Right atrium auricular region (tissue), 2 donors: ENCODE results near the gene INTU. TPM values are rescaled to one million over a fixed set of nuclear protein-coding genes. Genes with fewer than 3 reads are reported as not detected.

Source experiments
- DNase-seq: peaks from one replicate; pipeline ENCODE4 v3.0.0-alpha.2; 2019; ENCODE audit warnings: low spot score
- H3K27ac ChIP-seq, 2 donors: fragments of 200-600 bp; sonication (generic); 1 replicate in 1 of 2; 2 replicates in 1 of 2; pipeline ENCODE4 v1.5.1; 2016 to 2019
- H3K27me3 ChIP-seq, 2 donors: fragments of 200-600 bp; sonication (generic); one replicate each; pipeline versions ENCODE4 v1.5.1 to v1.6.0; 2017 to 2019
- H3K36me3 ChIP-seq: fragments of 200-600 bp; sonication (generic); one replicate; pipeline ENCODE4 v1.5.1; 2016
- H3K4me1 ChIP-seq, 2 donors: fragments of 200-600 bp; sonication (generic); one replicate each; pipeline versions ENCODE4 v1.5.1 to v1.6.0; 2017 to 2019
- H3K4me3 ChIP-seq, 2 donors: fragments of 200-600 bp; sonication (generic); 1 replicate in 1 of 2; 2 replicates in 1 of 2; pipeline ENCODE4 v1.5.1; 2017 to 2019; ENCODE audit warnings: mild to moderate bottlenecking in 1 of 2, moderate library complexity in 1 of 2
- H3K9me3 ChIP-seq, 2 donors: fragments of 200-600 bp; sonication (generic); one replicate each; pipeline ENCODE4 v1.5.1; 2019
- CTCF ChIP-seq, 2 donors: fragments of 200-600 bp; sonication (generic); IDR thresholded peaks; one replicate each; pipeline ENCODE4 v1.5.1; 2019; ENCODE audit warnings: antibody characterized with exemption in 2 of 2
- total RNA-seq, 2 donors: library from RNA; depleted of rRNA; stranded (reverse); fragments of >200 nt; gene quantifications; one replicate each; pipeline ENCODE4 v1.1.0, GENCODE V29; 2016

The INTU gene
- total RNA-seq, 2 donors from 2014 or later = 1.8 to 4.7 TPM

GRCh38 chr4:127734976-127735375 lies 102.2 kb downstream of the INTU start:
- Histone ChIP-seq H3K27me3 (no peaks in the 10 kb centered on the region), H3K36me3 (no peaks in the 10 kb centered on the region), H3K27ac (no peak overlapping the region), H3K4me3 (no peak overlapping the region), H3K9me3 (no peaks in the 10 kb centered on the region), H3K4me1 (no peaks in the 10 kb centered on the region)
- DNase-seq = no peak
- no peak for TF ChIP-seq CTCF (IDR thresholded peaks at IDR 0.05)

DNA sequence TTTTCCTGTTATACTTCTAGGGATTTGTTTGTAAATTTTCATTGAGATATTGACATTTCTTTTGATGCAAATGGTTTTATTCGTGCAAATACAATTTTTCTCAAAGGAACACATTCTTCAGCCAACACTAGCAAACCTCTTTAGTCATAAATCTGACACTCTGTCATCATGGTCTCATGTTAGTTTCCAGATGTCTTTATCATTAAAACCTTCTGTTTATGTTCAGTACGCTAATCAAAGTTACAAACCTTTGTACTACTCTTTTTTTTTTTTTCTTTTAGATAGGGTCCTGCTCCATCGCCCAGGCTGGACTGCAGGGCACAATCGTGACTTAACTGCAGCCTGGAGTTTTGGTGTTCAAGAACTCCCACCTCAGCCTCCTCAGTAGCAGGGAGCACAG lies 104.5 kb downstream of the INTU start:
- no peak overlapping the region for H3K27ac ChIP-seq
- DNase-seq = no peak
- H3K36me3 ChIP-seq = no peaks in the 10 kb centered on the region
- H3K27me3 ChIP-seq = no peaks in the 10 kb centered on the region
- H3K4me3 ChIP-seq = no peak overlapping the region
- no peaks in the 10 kb centered on the region for H3K9me3 ChIP-seq
- H3K4me1 ChIP-seq = no peaks in the 10 kb centered on the region
- no peak for TF ChIP-seq CTCF (IDR thresholded peaks at IDR 0.05)

DNA sequence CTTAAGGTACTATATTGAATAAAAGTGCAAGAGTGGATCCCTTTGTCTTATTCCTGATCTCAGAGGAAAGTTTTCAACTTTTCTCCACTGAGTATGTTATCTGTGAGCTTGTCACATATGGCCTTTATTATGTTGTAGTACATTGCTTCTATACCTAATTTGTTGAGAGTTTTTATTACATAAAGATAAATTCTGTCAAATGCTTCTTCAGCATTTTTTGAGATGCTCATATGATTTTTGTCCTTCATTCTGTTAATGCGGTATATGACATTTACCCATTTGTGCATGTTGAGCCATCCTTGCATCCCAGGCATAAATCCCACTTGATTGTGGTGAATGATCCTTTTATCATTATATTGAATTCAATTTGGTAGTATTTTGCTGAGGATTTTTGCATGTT lies 108.5 kb downstream of the INTU start:
- TF ChIP-seq CTCF (IDR thresholded peaks at IDR 0.05) = no peak
- Histone ChIP-seq H3K9me3 (no peaks in the 10 kb centered on the region), H3K4me3 (no peak overlapping the region), H3K27me3 (no peaks in the 10 kb centered on the region), H3K27ac (no peak overlapping the region), H3K36me3 (no peaks in the 10 kb centered on the region), H3K4me1 (no peaks in the 10 kb centered on the region)
- no peak for DNase-seq

DNA sequence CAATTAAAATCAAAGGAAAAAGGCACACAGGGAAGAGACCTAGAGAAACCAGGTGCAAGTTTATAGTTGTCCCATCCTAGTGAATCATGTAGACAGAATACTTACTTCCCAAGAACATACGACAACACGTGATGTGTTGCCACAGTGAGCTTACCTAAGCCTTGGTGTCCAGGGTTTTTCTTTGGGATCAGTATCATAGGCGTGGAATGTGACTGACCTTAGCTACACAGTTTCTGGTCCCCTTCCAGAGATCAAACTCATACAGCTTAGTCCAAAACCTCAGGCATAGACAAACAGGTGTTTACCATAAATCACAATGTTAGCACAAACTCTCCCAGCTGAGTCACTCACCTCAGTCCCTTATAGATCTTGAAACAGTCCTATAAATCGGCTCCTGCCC lies 115.1 kb downstream of the INTU start:
- Histone ChIP-seq H3K9me3 (peaks cover 0 to 13% of the 10 kb centered on the region in 2 donors), H3K36me3 (no peaks in the 10 kb centered on the region)

DNA sequence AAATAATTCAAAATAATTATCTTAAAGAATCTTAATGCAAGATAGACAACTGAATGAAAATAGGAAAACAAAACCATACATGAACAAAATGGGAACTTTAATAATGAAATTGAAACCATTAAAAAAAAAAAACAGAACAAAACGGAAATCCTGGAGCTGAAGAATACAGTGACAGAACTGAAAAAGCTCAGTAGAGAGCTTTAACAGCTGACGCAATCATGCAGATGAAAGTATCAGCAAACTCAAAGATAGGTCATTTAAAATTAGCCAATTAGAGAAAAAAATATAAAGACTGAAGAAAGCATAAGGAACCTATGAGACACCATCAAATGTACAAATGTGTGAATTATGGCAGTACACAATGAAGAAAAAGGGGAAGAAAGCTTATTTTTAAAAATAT lies 116.2 kb downstream of the INTU start:
- no peak for DNase-seq
- H3K4me3 ChIP-seq = no peak overlapping the region
- peaks cover 0 to 13% of the 10 kb centered on the region in 2 donors for H3K9me3 ChIP-seq
- no peaks in the 10 kb centered on the region for H3K4me1 ChIP-seq
- no peaks in the 10 kb centered on the region for H3K27me3 ChIP-seq
- H3K36me3 ChIP-seq = no peaks in the 10 kb centered on the region
- H3K27ac ChIP-seq = no peak overlapping the region
- no peak for TF ChIP-seq CTCF (IDR thresholded peaks at IDR 0.05)

More for the DNA sequence above, 115.1 kb downstream of the INTU start:
- no peak for DNase-seq
- H3K27me3 ChIP-seq = no peaks in the 10 kb centered on the region
- H3K27ac ChIP-seq = no peak overlapping the region
- TF ChIP-seq CTCF (IDR thresholded peaks at IDR 0.05) = no peak
- no peak overlapping the region for H3K4me3 ChIP-seq
- no peaks in the 10 kb centered on the region for H3K4me1 ChIP-seq

- TF ChIP-seq CTCF (IDR thresholded peaks at IDR 0.05) = no peak
- DNase-seq = no peak
- Histone ChIP-seq H3K4me3 (no peak overlapping the region), H3K36me3 (no peaks in the 10 kb centered on the region), H3K4me1 (no peaks in the 10 kb centered on the region), H3K27ac (no peak overlapping the region), H3K9me3 (peaks cover 0 to 9% of the 10 kb centered on the region in 2 donors), H3K27me3 (no peaks in the 10 kb centered on the region)
Observed at GRCh38 chr4:127756906-127757305, 124.1 kb downstream of the INTU start.
